SK-N-MC (cell line): Measurements from ENCODE around the gene CD58.

Experiments
- EZH2 ChIP-seq: fragments of 200-600 bp; sonication (generic); IDR thresholded peaks from one replicate; pipeline ENCODE4 v1.6.1; 2017; ENCODE audit warnings: antibody characterized with exemption
- POLR2AphosphoS5 ChIP-seq: IDR thresholded peaks from 2 replicates; pipeline ENCODE4 v1.6.1; 2012; ENCODE audit warnings: mild to moderate bottlenecking, low read depth, low read length, borderline replicate concordance

GRCh38 chr1:116585886-116586285 lies 15.1 kb upstream of the CD58 start:
- TF ChIP-seq EZH2 (no peak), POLR2AphosphoS5 (no peak)
